ENCODE measurements around the gene AUTS2. TPM values are rescaled to one million over a fixed set of nuclear protein-coding genes. Genes with fewer than 3 reads are reported as not detected.

AUTS2 gene
- total RNA-seq, 3 donors from 2014 or later: 31.5 to 94.3 (median 81.3) TPM

GRCh38 chr7:70372768-70373515 lies 774.7 kb downstream of the AUTS2 start:
- TF ChIP-seq POLR2A (IDR thresholded peaks at IDR 0.05) (no peak), POLR2AphosphoS5 (IDR thresholded peaks at IDR 0.05) (no peak), CTCF (IDR thresholded peaks at IDR 0.05) (no peak)
- Histone ChIP-seq H3K27me3 (no peaks in the 10 kb centered on the region), H3K27ac (no peak overlapping the region), H3K4me1 (no peaks in the 10 kb centered on the region), H3K9me3 (no peaks in the 10 kb centered on the region), H3K4me3 (no peak overlapping the region), H3K36me3 (no peaks in the 10 kb centered on the region)
- intact Hi-C loops (cut with DNase I; ENCODE audit: low total_unique reads): no loop called here
- DNase-seq (ENCODE audit: low spot score in 2 of 2): no peak

GRCh38 chr7:70374772-70375533 lies 776.7 kb downstream of the AUTS2 start:
- Histone ChIP-seq H3K27ac (peak overlapping the region; percentile 30 to 59), H3K4me1 (no peaks in the 10 kb centered on the region), H3K9me3 (no peaks in the 10 kb centered on the region), H3K36me3 (no peaks in the 10 kb centered on the region), H3K4me3 (no peak overlapping the region), H3K27me3 (no peaks in the 10 kb centered on the region)
- DNase-seq (ENCODE audit: low spot score in 2 of 2): no peak
- intact Hi-C loops (cut with DNase I; ENCODE audit: low total_unique reads): no loop called here
- TF ChIP-seq POLR2AphosphoS5 (IDR thresholded peaks at IDR 0.05): no peak
- no peak for TF ChIP-seq CTCF (IDR thresholded peaks at IDR 0.05)

- Histone ChIP-seq H3K4me1 (no peaks in the 10 kb centered on the region), H3K27me3 (no peaks in the 10 kb centered on the region), H3K4me3 (no peak overlapping the region), H3K9me3 (no peaks in the 10 kb centered on the region), H3K27ac (no peak overlapping the region), H3K36me3 (no peaks in the 10 kb centered on the region)
- no peak for DNase-seq (ENCODE audit: low spot score in 2 of 2)
- intact Hi-C loops (cut with DNase I; ENCODE audit: low total_unique reads): no loop called here
- TF ChIP-seq CTCF (IDR thresholded peaks at IDR 0.05) (no peak), POLR2A (IDR thresholded peaks at IDR 0.05) (no peak), POLR2AphosphoS5 (IDR thresholded peaks at IDR 0.05) (no peak)
Measured at GRCh38 chr7:70376561-70377031, 778.3 kb downstream of the AUTS2 start.

GRCh38 chr7:70377957-70378356 lies 779.7 kb downstream of the AUTS2 start:
- intact Hi-C loops (cut with DNase I; ENCODE audit: low total_unique reads): no loop called here
- Histone ChIP-seq H3K9me3 (no peaks in the 10 kb centered on the region), H3K27ac (no peak overlapping the region), H3K4me1 (no peaks in the 10 kb centered on the region), H3K36me3 (no peaks in the 10 kb centered on the region), H3K27me3 (no peaks in the 10 kb centered on the region), H3K4me3 (no peak overlapping the region)
- TF ChIP-seq POLR2AphosphoS5 (IDR thresholded peaks at IDR 0.05) (no peak), CTCF (IDR thresholded peaks at IDR 0.05) (no peak), POLR2A (IDR thresholded peaks at IDR 0.05) (no peak)
- DNase-seq (ENCODE audit: low spot score in 2 of 2): no peak

GRCh38 chr7:70379210-70379609 lies 780.9 kb downstream of the AUTS2 start:
- Histone ChIP-seq H3K4me1 (no peaks in the 10 kb centered on the region), H3K9me3 (no peaks in the 10 kb centered on the region), H3K27me3 (no peaks in the 10 kb centered on the region), H3K36me3 (no peaks in the 10 kb centered on the region), H3K4me3 (no peak overlapping the region), H3K27ac (no peak overlapping the region)
- DNase-seq (ENCODE audit: low spot score in 2 of 2): no peak
- intact Hi-C loops (cut with DNase I; ENCODE audit: low total_unique reads): no loop called here
- TF ChIP-seq POLR2A (IDR thresholded peaks at IDR 0.05): no peak

All from breast epithelium (tissue), 4 donors.